K562 (cell line): ENCODE measurements around the gene SRCAP. TPM values are rescaled to one million over a fixed set of nuclear protein-coding genes. Genes with fewer than 3 reads are reported as not detected.

Source experiments
- FOSL1 ChIP-seq: fragments of 200-800 bp; sonication (Bioruptor generic); conservative IDR thresholded peaks from 2 replicates; pipeline ENCODE4 v1.6.1; 2016; ENCODE audit warnings: missing genetic modification characterization, missing compliant biosample characterization
- MAZ ChIP-seq, 2 experiments: fragments of 450-650 bp in 1 of 2; sonication (generic) in 1 of 2; formaldehyde crosslinking; IDR thresholded peaks in 1 of 2; conservative IDR thresholded peaks in 1 of 2; 2 replicates each; pipeline versions ENCODE4 v1.4.0 to v1.5.0; 2020; ENCODE audit warnings: mild to moderate bottlenecking in 1 of 2, missing genetic modification reagents in 1 of 2
- ZNF232 ChIP-seq: sonication (generic); formaldehyde crosslinking; IDR thresholded peaks from 2 replicates; pipeline ENCODE4 v1.8.0; 2022; ENCODE audit warnings: mild to moderate bottlenecking, missing genetic modification reagents
- ZNF318 ChIP-seq, 2 experiments: fragments of 450-650 bp; IDR thresholded peaks; 2 replicates each; pipeline ENCODE4 v1.6.1; 2016; ENCODE audit warnings: mild to moderate bottlenecking in 2 of 2, borderline replicate concordance in 1 of 2, low read depth in 1 of 2, moderate library complexity in 1 of 2
- ZNF766 ChIP-seq: fragments of 200-800 bp; sonication (Bioruptor generic); conservative IDR thresholded peaks from 2 replicates; pipeline ENCODE4 v1.6.1; 2016; ENCODE audit warnings: missing genetic modification characterization, missing compliant biosample characterization
- polyA plus RNA-seq, 8 experiments: library from polyadenylated mRNA; depleted of rRNA in 4 of 8; stranded (reverse) in 5 of 8; unstranded in 3 of 8; fragments of >200 nt; fragmentation: Nextera tagmentation in 2 of 8; fragmentation: Illumina TruSeq in 1 of 8; extraction: Ambion mirVana in 2 of 8; extraction: Trizol in 1 of 8; gene quantifications; 2 replicates each; pipeline versions ENCODE4 v1.2.1 to v1.2.3, GENCODE V29; 2011 to 2014; ENCODE audit warnings: inconsistent platforms in 1 of 8, missing spikeins in 1 of 8
- total RNA-seq, 7 experiments: library from RNA; depleted of rRNA in 6 of 7; stranded (reverse); fragments of >200 nt in 6 of 7; fragmentation: Illumina TruSeq in 2 of 7; extraction: Trizol in 2 of 7; gene quantifications; 2 replicates each; pipeline versions ENCODE4 v1.2.1 to v1.2.3, GENCODE V29; 2011 to 2021; ENCODE audit warnings: low replicate concordance in 1 of 7
- TF ChIP-seq, protein P1 (sequence below): fragments of 450-650 bp; IDR thresholded peaks from 2 replicates; pipeline ENCODE4 v1.6.1; 2016; ENCODE audit warnings: mild to moderate bottlenecking, moderate library complexity

SRCAP gene
- total and polyA plus RNA-seq, 9 of the 15 experiments (the other 6 are each of a cell fraction or from before 2014, with no cell fraction given) = 0.21 to 62.6 (median 5.8) TPM

- TF ChIP-seq ZNF318 (IDR thresholded peaks at IDR 0.05; ENCODE audit: borderline replicate concordance in 1 of 2, low read depth in 1 of 2) (0 out of 4 replicates have a peak, but pooled peaks of 1 of the 2 experiments have one; percentile 60), ZNF232 (CRISPR knock-in tag) (no peak), FOSL1 (tag) (peak; percentile 40; the same call in 1 of the 2 replicates), ZNF766 (no peak; the same call in none of the 2 replicates), MAZ (CRISPR knock-in tag; conservative IDR thresholded peaks at IDR 0.05 in 1 of 2, IDR thresholded peaks at IDR 0.05 in 1 of 2) (peak; percentile 98 to 99)
- TF ChIP-seq, protein P1, sequence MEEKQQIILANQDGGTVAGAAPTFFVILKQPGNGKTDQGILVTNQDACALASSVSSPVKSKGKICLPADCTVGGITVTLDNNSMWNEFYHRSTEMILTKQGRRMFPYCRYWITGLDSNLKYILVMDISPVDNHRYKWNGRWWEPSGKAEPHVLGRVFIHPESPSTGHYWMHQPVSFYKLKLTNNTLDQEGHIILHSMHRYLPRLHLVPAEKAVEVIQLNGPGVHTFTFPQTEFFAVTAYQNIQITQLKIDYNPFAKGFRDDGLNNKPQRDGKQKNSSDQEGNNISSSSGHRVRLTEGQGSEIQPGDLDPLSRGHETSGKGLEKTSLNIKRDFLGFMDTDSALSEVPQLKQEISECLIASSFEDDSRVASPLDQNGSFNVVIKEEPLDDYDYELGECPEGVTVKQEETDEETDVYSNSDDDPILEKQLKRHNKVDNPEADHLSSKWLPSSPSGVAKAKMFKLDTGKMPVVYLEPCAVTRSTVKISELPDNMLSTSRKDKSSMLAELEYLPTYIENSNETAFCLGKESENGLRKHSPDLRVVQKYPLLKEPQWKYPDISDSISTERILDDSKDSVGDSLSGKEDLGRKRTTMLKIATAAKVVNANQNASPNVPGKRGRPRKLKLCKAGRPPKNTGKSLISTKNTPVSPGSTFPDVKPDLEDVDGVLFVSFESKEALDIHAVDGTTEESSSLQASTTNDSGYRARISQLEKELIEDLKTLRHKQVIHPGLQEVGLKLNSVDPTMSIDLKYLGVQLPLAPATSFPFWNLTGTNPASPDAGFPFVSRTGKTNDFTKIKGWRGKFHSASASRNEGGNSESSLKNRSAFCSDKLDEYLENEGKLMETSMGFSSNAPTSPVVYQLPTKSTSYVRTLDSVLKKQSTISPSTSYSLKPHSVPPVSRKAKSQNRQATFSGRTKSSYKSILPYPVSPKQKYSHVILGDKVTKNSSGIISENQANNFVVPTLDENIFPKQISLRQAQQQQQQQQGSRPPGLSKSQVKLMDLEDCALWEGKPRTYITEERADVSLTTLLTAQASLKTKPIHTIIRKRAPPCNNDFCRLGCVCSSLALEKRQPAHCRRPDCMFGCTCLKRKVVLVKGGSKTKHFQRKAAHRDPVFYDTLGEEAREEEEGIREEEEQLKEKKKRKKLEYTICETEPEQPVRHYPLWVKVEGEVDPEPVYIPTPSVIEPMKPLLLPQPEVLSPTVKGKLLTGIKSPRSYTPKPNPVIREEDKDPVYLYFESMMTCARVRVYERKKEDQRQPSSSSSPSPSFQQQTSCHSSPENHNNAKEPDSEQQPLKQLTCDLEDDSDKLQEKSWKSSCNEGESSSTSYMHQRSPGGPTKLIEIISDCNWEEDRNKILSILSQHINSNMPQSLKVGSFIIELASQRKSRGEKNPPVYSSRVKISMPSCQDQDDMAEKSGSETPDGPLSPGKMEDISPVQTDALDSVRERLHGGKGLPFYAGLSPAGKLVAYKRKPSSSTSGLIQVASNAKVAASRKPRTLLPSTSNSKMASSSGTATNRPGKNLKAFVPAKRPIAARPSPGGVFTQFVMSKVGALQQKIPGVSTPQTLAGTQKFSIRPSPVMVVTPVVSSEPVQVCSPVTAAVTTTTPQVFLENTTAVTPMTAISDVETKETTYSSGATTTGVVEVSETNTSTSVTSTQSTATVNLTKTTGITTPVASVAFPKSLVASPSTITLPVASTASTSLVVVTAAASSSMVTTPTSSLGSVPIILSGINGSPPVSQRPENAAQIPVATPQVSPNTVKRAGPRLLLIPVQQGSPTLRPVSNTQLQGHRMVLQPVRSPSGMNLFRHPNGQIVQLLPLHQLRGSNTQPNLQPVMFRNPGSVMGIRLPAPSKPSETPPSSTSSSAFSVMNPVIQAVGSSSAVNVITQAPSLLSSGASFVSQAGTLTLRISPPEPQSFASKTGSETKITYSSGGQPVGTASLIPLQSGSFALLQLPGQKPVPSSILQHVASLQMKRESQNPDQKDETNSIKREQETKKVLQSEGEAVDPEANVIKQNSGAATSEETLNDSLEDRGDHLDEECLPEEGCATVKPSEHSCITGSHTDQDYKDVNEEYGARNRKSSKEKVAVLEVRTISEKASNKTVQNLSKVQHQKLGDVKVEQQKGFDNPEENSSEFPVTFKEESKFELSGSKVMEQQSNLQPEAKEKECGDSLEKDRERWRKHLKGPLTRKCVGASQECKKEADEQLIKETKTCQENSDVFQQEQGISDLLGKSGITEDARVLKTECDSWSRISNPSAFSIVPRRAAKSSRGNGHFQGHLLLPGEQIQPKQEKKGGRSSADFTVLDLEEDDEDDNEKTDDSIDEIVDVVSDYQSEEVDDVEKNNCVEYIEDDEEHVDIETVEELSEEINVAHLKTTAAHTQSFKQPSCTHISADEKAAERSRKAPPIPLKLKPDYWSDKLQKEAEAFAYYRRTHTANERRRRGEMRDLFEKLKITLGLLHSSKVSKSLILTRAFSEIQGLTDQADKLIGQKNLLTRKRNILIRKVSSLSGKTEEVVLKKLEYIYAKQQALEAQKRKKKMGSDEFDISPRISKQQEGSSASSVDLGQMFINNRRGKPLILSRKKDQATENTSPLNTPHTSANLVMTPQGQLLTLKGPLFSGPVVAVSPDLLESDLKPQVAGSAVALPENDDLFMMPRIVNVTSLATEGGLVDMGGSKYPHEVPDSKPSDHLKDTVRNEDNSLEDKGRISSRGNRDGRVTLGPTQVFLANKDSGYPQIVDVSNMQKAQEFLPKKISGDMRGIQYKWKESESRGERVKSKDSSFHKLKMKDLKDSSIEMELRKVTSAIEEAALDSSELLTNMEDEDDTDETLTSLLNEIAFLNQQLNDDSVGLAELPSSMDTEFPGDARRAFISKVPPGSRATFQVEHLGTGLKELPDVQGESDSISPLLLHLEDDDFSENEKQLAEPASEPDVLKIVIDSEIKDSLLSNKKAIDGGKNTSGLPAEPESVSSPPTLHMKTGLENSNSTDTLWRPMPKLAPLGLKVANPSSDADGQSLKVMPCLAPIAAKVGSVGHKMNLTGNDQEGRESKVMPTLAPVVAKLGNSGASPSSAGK = no peak
These were observed 694 bp upstream of the SRCAP start (continued) for GRCh38 chr16:30698139-30698815.
